Stomach (tissue), 4 donors: Measurements from ENCODE around the gene ADD1.

Source experiments
- CTCF ChIP-seq, 7 experiments: fragments of 450-650 bp in 4 of 7; fragments of 200-600 bp in 3 of 7; sonication (generic) in 3 of 7; IDR thresholded peaks; one replicate each; pipeline ENCODE4 v1.5.1; 2016 to 2019; ENCODE audit warnings: antibody characterized with exemption in 7 of 7, control low read depth in 2 of 7, mild to moderate bottlenecking in 1 of 7
- POLR2AphosphoS5 ChIP-seq, 3 donors: sonication (generic); formaldehyde crosslinking; IDR thresholded peaks; one replicate each; pipeline ENCODE4 v1.6.1; 2016; ENCODE audit warnings: antibody characterized with exemption in 3 of 3

- TF ChIP-seq CTCF (IDR thresholded peaks at IDR 0.05): no peak
- TF ChIP-seq POLR2AphosphoS5 (IDR thresholded peaks at IDR 0.05): no peak
These were observed 13.8 kb downstream of the ADD1 start for GRCh38 chr4:2857349-2857927.
